ENCODE measurements around the gene ITCH. TPM values are rescaled to one million over a fixed set of nuclear protein-coding genes. Genes with fewer than 3 reads are reported as not detected.
"Not testable (repeated sequence)": the region's sequence is repeated elsewhere in the genome, so short reads cannot be mapped to it uniquely, and the experiment has no call there.

The ITCH gene
- total and polyA plus RNA-seq, 9 donors: 18.1 to 46.4 (median 26.8) TPM

- H3K4me1 ChIP-seq (ENCODE audit: control insufficient read depth, insufficient read depth, low read length): no peaks in the 10 kb centered on the region
- no peaks in the 10 kb centered on the region for H3K9me3 ChIP-seq (replicated peaks; ENCODE audit: control insufficient read depth, low read depth, low read length)
- no peak for DNase-seq
- H3K27ac ChIP-seq (ENCODE audit: low read length): no peak overlapping the region
- H3K36me3 ChIP-seq (ENCODE audit: control insufficient read depth, insufficient read depth, low read length): peaks cover 26% of the 10 kb centered on the region
- no peak overlapping the region for H3K4me3 ChIP-seq (ENCODE audit: low read length)
- H3K27me3 ChIP-seq (ENCODE audit: control insufficient read depth, insufficient read depth, low read length): no peaks in the 10 kb centered on the region
- WGBS (ENCODE audit: insufficient coverage): no CpG with 5 or more reads among the region's 4 CpGs
Measured at GRCh38 chr20:34373445-34373844, 10.4 kb downstream of the ITCH start.

GRCh38 chr20:34374209-34374760, 11.2 kb downstream of the ITCH start:
- no peaks in the 10 kb centered on the region for H3K27me3 ChIP-seq (ENCODE audit: control insufficient read depth, insufficient read depth, low read length)
- peaks cover 24% of the 10 kb centered on the region for H3K36me3 ChIP-seq (ENCODE audit: control insufficient read depth, insufficient read depth, low read length)
- H3K4me3 ChIP-seq (ENCODE audit: low read length): no peak overlapping the region
- no peaks in the 10 kb centered on the region for H3K4me1 ChIP-seq (ENCODE audit: control insufficient read depth, insufficient read depth, low read length)
- H3K9me3 ChIP-seq (replicated peaks; ENCODE audit: control insufficient read depth, low read depth, low read length): no peaks in the 10 kb centered on the region
- H3K27ac ChIP-seq (ENCODE audit: low read length): no peak overlapping the region
- DNase-seq: no peak
- WGBS (ENCODE audit: insufficient coverage): no CpG with 5 or more reads among the region's 1 CpG

GRCh38 chr20:34375977-34376430, 12.9 kb downstream of the ITCH start:
- H3K9me3 ChIP-seq (replicated peaks; ENCODE audit: control insufficient read depth, low read depth, low read length): no peaks in the 10 kb centered on the region
- DNase-seq: no peak
- WGBS (ENCODE audit: insufficient coverage): 88% methylated on average over 4 of the region's 5 CpGs
- H3K4me1 ChIP-seq (ENCODE audit: control insufficient read depth, insufficient read depth, low read length): no peaks in the 10 kb centered on the region
- H3K36me3 ChIP-seq (ENCODE audit: control insufficient read depth, insufficient read depth, low read length): peaks cover 18% of the 10 kb centered on the region
- H3K4me3 ChIP-seq (ENCODE audit: low read length): no peak overlapping the region
- H3K27me3 ChIP-seq (ENCODE audit: control insufficient read depth, insufficient read depth, low read length): no peaks in the 10 kb centered on the region
- no peak overlapping the region for H3K27ac ChIP-seq (ENCODE audit: low read length)

GRCh38 chr20:34377072-34377847, 14.2 kb downstream of the ITCH start:
- no peak for DNase-seq
- Histone ChIP-seq H3K27me3 (ENCODE audit: control insufficient read depth, insufficient read depth, low read length) (no peaks in the 10 kb centered on the region), H3K27ac (ENCODE audit: low read length) (no peak overlapping the region), H3K4me3 (ENCODE audit: low read length) (no peak overlapping the region), H3K4me1 (ENCODE audit: control insufficient read depth, insufficient read depth, low read length) (no peaks in the 10 kb centered on the region), H3K36me3 (ENCODE audit: control insufficient read depth, insufficient read depth, low read length) (peaks cover 16% of the 10 kb centered on the region), H3K9me3 (replicated peaks; ENCODE audit: control insufficient read depth, low read depth, low read length) (no peaks in the 10 kb centered on the region)
- WGBS (ENCODE audit: insufficient coverage): 89% methylated on average over 11 of the region's 16 CpGs

- Histone ChIP-seq H3K9me3 (replicated peaks; ENCODE audit: control insufficient read depth, low read depth, low read length) (no peaks in the 10 kb centered on the region), H3K4me1 (ENCODE audit: control insufficient read depth, insufficient read depth, low read length) (no peaks in the 10 kb centered on the region), H3K27me3 (ENCODE audit: control insufficient read depth, insufficient read depth, low read length) (no peaks in the 10 kb centered on the region), H3K27ac (ENCODE audit: low read length) (no peak overlapping the region), H3K36me3 (ENCODE audit: control insufficient read depth, insufficient read depth, low read length) (peaks cover 7% of the 10 kb centered on the region), H3K4me3 (ENCODE audit: low read length) (no peak overlapping the region)
- WGBS (ENCODE audit: insufficient coverage): 90% methylated on average over 2 of the region's 3 CpGs
- no peak for DNase-seq
Measured at GRCh38 chr20:34382174-34382573, 19.1 kb downstream of the ITCH start.

- H3K4me3 ChIP-seq (ENCODE audit: low read length); H3K36me3 ChIP-seq (ENCODE audit: control insufficient read depth, insufficient read depth, low read length); H3K9me3 ChIP-seq (replicated peaks; ENCODE audit: control insufficient read depth, low read depth, low read length); DNase-seq; H3K27ac ChIP-seq (ENCODE audit: low read length); H3K27me3 ChIP-seq (ENCODE audit: control insufficient read depth, insufficient read depth, low read length); H3K4me1 ChIP-seq (ENCODE audit: control insufficient read depth, insufficient read depth, low read length): not testable (repeated sequence)
- WGBS (ENCODE audit: insufficient coverage): 95% methylated on average over 12 of the region's 14 CpGs
Measured at GRCh38 chr20:34382877-34383455, 19.9 kb downstream of the ITCH start.

- WGBS (ENCODE audit: insufficient coverage): no CpG with 5 or more reads among the region's 1 CpG
- Histone ChIP-seq H3K36me3 (ENCODE audit: control insufficient read depth, insufficient read depth, low read length) (peaks cover 10% of the 10 kb centered on the region), H3K4me3 (ENCODE audit: low read length) (no peak overlapping the region), H3K27me3 (ENCODE audit: control insufficient read depth, insufficient read depth, low read length) (no peaks in the 10 kb centered on the region), H3K27ac (ENCODE audit: low read length) (no peak overlapping the region), H3K9me3 (replicated peaks; ENCODE audit: control insufficient read depth, low read depth, low read length) (no peaks in the 10 kb centered on the region), H3K4me1 (ENCODE audit: control insufficient read depth, insufficient read depth, low read length) (no peaks in the 10 kb centered on the region)
- DNase-seq: no peak
Measured at GRCh38 chr20:34385464-34385863, 22.4 kb downstream of the ITCH start.

- no CpG with 5 or more reads among the region's 3 CpGs for WGBS (ENCODE audit: insufficient coverage)
- H3K4me1 ChIP-seq (ENCODE audit: control insufficient read depth, insufficient read depth, low read length): no peaks in the 10 kb centered on the region
Measured at GRCh38 chr20:34388000-34388399, 24.9 kb downstream of the ITCH start.

GRCh38 chr20:34388678-34389077, 25.6 kb downstream of the ITCH start:
- H3K9me3 ChIP-seq (replicated peaks; ENCODE audit: control insufficient read depth, low read depth, low read length): no peaks in the 10 kb centered on the region
- no CpG with 5 or more reads among the region's 2 CpGs for WGBS (ENCODE audit: insufficient coverage)
- no peak overlapping the region for H3K4me3 ChIP-seq (ENCODE audit: low read length)
- H3K27ac ChIP-seq (ENCODE audit: low read length): no peak overlapping the region
- H3K36me3 ChIP-seq (ENCODE audit: control insufficient read depth, insufficient read depth, low read length): peaks cover 18% of the 10 kb centered on the region
- H3K27me3 ChIP-seq (ENCODE audit: control insufficient read depth, insufficient read depth, low read length): no peaks in the 10 kb centered on the region
- DNase-seq: no peak
- no peaks in the 10 kb centered on the region for H3K4me1 ChIP-seq (ENCODE audit: control insufficient read depth, insufficient read depth, low read length)

More at GRCh38 chr20:34388000-34388399, 24.9 kb downstream of the ITCH start:
- Histone ChIP-seq H3K27me3 (ENCODE audit: control insufficient read depth, insufficient read depth, low read length) (no peaks in the 10 kb centered on the region), H3K9me3 (replicated peaks; ENCODE audit: control insufficient read depth, low read depth, low read length) (no peaks in the 10 kb centered on the region), H3K27ac (ENCODE audit: low read length) (no peak overlapping the region), H3K36me3 (ENCODE audit: control insufficient read depth, insufficient read depth, low read length) (peaks cover 11% of the 10 kb centered on the region), H3K4me3 (ENCODE audit: low read length) (no peak overlapping the region)
- no peak for DNase-seq

GRCh38 chr20:34389206-34389953, 26.3 kb downstream of the ITCH start:
- WGBS (ENCODE audit: insufficient coverage): no CpG with 5 or more reads among the region's 2 CpGs
- H3K4me1 ChIP-seq (ENCODE audit: control insufficient read depth, insufficient read depth, low read length): no peaks in the 10 kb centered on the region

More at GRCh38 chr20:34389206-34389953, 26.3 kb downstream of the ITCH start:
- no peaks in the 10 kb centered on the region for H3K9me3 ChIP-seq (replicated peaks; ENCODE audit: control insufficient read depth, low read depth, low read length)
- H3K4me3 ChIP-seq (ENCODE audit: low read length): no peak overlapping the region
- no peaks in the 10 kb centered on the region for H3K27me3 ChIP-seq (ENCODE audit: control insufficient read depth, insufficient read depth, low read length)
- H3K36me3 ChIP-seq (ENCODE audit: control insufficient read depth, insufficient read depth, low read length): peaks cover 23% of the 10 kb centered on the region
- no peak for DNase-seq
- no peak overlapping the region for H3K27ac ChIP-seq (ENCODE audit: low read length)
